ENCODE results near the gene RUFY1. TPM values are rescaled to one million over a fixed set of nuclear protein-coding genes. Genes with fewer than 3 reads are reported as not detected.
"Not testable (repeated sequence)": the region's sequence is repeated elsewhere in the genome, so short reads cannot be mapped to it uniquely, and the experiment has no call there.

The RUFY1 gene
- polyA plus RNA-seq, 1 experiment, result 25.6 TPM

DNA sequence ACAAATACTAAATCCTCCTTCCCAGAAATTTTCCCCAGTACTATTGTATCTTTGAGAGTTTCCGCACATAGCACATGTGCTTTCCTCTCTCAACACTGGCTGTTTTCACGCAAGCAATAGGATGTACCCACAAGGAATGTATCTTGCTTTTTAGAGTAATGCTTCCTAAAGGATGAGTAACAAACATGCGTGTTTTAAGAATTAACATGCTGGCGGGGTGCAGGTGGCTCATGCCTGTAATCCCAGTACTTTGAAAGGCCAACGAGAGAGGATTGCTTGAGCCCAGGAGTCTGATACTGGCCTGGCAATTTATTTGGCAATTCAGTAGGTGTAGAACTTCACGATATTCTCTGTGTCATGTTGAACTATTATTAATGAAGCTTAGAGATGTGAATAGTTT lies 4.6 kb downstream of the RUFY1 start:
- ChIA-PET POLR2A (no interaction called here), CTCF (interaction anchor here (0.6 kb wide), 1 partner anchor 39 kb away, joined by 3 read pairs; no protein-coding TSS in a partner anchor)
- Histone ChIP-seq H3K4me3 (ENCODE audit: low read depth, low read length) (no peak overlapping the region), H3K36me3 (ENCODE audit: control insufficient read depth, insufficient read depth, low read length) (no peaks in the 10 kb centered on the region), H3K27me3 (ENCODE audit: control insufficient read depth, insufficient read depth, low read length) (no peaks in the 10 kb centered on the region)
- no peak for DNase-seq (ENCODE audit: low read depth)
- TF ChIP-seq, protein P1, sequence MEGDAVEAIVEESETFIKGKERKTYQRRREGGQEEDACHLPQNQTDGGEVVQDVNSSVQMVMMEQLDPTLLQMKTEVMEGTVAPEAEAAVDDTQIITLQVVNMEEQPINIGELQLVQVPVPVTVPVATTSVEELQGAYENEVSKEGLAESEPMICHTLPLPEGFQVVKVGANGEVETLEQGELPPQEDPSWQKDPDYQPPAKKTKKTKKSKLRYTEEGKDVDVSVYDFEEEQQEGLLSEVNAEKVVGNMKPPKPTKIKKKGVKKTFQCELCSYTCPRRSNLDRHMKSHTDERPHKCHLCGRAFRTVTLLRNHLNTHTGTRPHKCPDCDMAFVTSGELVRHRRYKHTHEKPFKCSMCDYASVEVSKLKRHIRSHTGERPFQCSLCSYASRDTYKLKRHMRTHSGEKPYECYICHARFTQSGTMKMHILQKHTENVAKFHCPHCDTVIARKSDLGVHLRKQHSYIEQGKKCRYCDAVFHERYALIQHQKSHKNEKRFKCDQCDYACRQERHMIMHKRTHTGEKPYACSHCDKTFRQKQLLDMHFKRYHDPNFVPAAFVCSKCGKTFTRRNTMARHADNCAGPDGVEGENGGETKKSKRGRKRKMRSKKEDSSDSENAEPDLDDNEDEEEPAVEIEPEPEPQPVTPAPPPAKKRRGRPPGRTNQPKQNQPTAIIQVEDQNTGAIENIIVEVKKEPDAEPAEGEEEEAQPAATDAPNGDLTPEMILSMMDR (IDR thresholded peaks at IDR 0.05; ENCODE audit: insufficient read depth, low read depth, low read length), result no peak

DNA sequence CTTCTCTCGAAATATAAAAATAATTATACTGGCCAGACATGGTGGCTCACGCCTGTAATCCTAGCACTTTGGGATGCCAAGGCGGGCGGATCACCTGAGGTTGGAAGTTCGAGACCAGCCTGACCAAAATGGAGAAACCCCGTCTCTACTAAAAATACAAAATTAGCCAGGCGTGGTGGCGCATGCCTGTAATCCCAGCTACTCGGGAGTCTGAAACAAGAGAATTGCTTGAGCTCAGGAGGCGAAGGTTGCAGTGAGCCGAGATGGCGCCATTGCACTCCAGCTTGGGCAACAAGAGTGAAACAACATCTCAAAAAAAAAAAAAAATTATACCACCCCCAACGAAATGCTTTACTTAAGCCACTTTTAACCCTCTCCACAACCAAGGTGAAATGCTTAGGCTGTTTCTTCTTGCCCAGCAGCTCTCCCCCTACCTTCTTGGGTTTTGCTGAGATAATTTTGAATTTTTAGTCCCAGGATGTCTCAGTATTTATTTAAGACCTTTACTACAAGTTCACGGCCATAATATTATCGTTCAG lies 8.0 kb downstream of the RUFY1 start:
- H3K4me3 ChIP-seq (ENCODE audit: low read depth, low read length); DNase-seq (ENCODE audit: low read depth); H3K27me3 ChIP-seq (ENCODE audit: control insufficient read depth, insufficient read depth, low read length); POLR2A ChIA-PET: not testable (repeated sequence)
- CTCF ChIA-PET, result interaction anchor here (0.7 to 1.0 kb wide), 2 partner anchors 25 to 648 kb away, joined by 3 read pairs; no protein-coding TSS in a partner anchor
- H3K36me3 ChIP-seq (ENCODE audit: control insufficient read depth, insufficient read depth, low read length), result peaks cover 10% of the 10 kb centered on the region

DNA sequence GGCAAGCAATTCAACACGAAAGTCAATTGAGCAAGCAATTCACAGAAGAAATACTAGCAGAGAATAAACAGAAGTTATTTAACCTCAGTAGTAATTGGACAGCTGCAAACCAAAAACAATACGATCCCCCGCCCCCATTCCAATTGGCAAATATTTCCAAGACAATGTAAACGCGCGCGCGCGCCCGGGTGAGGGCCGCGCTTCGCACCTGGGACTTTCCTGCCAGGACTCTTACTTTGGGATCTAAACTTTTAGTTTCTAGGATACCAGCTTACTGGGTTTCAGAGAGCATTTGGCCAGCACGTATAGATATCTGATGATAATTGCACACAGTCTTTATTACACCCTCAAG lies 8.6 kb downstream of the RUFY1 start:
- Histone ChIP-seq H3K36me3 (ENCODE audit: control insufficient read depth, insufficient read depth, low read length) (peaks cover 11% of the 10 kb centered on the region), H3K27me3 (ENCODE audit: control insufficient read depth, insufficient read depth, low read length) (no peaks in the 10 kb centered on the region), H3K4me3 (ENCODE audit: low read depth, low read length) (peak overlapping the region; percentile 50)
- no peak for DNase-seq (ENCODE audit: low read depth)
- TF ChIP-seq, protein P1 (IDR thresholded peaks at IDR 0.05; ENCODE audit: insufficient read depth, low read depth, low read length), result no peak
- ChIA-PET CTCF (interaction anchor here (0.7 to 1.5 kb wide), 4 partner anchors 8 to 648 kb away, joined by 3 to 4 read pairs (median 3); partner anchors contain the start of gene RUFY1), POLR2A (interaction anchor here (0.5 kb wide), 1 partner anchor 1680 kb away, joined by 7 read pairs; no protein-coding TSS in a partner anchor)

GRCh38 chr5:179559284-179560252 lies 9.2 kb downstream of the RUFY1 start:
- Histone ChIP-seq H3K27me3 (ENCODE audit: control insufficient read depth, insufficient read depth, low read length) (no peaks in the 10 kb centered on the region), H3K36me3 (ENCODE audit: control insufficient read depth, insufficient read depth, low read length) (peaks cover 13% of the 10 kb centered on the region), H3K4me3 (ENCODE audit: low read depth, low read length) (peak overlapping the region; percentile 60)
- ChIA-PET CTCF (interaction anchor here (0.7 to 1.5 kb wide), 4 partner anchors 9 to 649 kb away, joined by 3 to 4 read pairs (median 3); partner anchors contain the start of gene RUFY1), POLR2A (interaction anchor here (0.5 to 0.7 kb wide), 4 partner anchors 62 to 1679 kb away, joined by 3 to 7 read pairs (median 4); no protein-coding TSS in a partner anchor)
- DNase-seq (ENCODE audit: low read depth), result peak; percentile 96
- TF ChIP-seq, protein P1 (IDR thresholded peaks at IDR 0.05; ENCODE audit: insufficient read depth, low read depth, low read length), result no peak

- Histone ChIP-seq H3K27me3 (ENCODE audit: control insufficient read depth, insufficient read depth, low read length) (no peaks in the 10 kb centered on the region), H3K4me3 (ENCODE audit: low read depth, low read length) (no peak overlapping the region), H3K36me3 (ENCODE audit: control insufficient read depth, insufficient read depth, low read length) (peaks cover 24% of the 10 kb centered on the region)
- ChIA-PET POLR2A (interaction anchor here (0.6 kb wide), 1 partner anchor 56 kb away, joined by 3 read pairs; no protein-coding TSS in a partner anchor), CTCF (interaction anchor here (0.6 kb wide), 2 partner anchors 27 to 273 kb away, joined by 3 read pairs; no protein-coding TSS in a partner anchor)
- no peak for DNase-seq (ENCODE audit: low read depth)
- TF ChIP-seq, protein P1 (IDR thresholded peaks at IDR 0.05; ENCODE audit: insufficient read depth, low read depth, low read length), result no peak
Measured at GRCh38 chr5:179564526-179564925, 14.2 kb downstream of the RUFY1 start.
